GM12878 (cell line): ENCODE measurements around the gene FGF12. TPM values are rescaled to one million over a fixed set of nuclear protein-coding genes. Genes with fewer than 3 reads are reported as not detected.

Experiments
- ATAC-seq: fragments of 200-7000 bp; cut with Tn5 transposase; 3 replicates; pipeline ENCODE4 v1.9.1; 2020; ENCODE audit warnings: mild to moderate bottlenecking, moderate library complexity
- BruUV-seq: library from RNA; stranded (reverse); fragments of 400-500 nt; replicated peaks from 2 replicates; lab custom pipeline; 2021; lab: Mats Ljungman, UMichigan
- CTCF ChIA-PET: fragments of 300-600 bp; sonication (Branson Sonifier 250); formaldehyde crosslinking; extraction: SDS; loops from one replicate; lab custom pipeline; 2021; ENCODE audit warnings: inconsistent platforms; lab: Yijun Ruan, JAX
- POLR2A ChIA-PET: fragments of 350-600 bp; formaldehyde crosslinking; extraction: SDS; loops from one replicate; lab custom pipeline; 2021; ENCODE audit warnings: inconsistent platforms; lab: Charles Lee
- RAD21 ChIA-PET: fragments of 300-600 bp; sonication (Branson Sonifier 250); formaldehyde crosslinking; loops from one replicate; lab custom pipeline; 2023; ENCODE audit warnings: antibody characterized with exemption; ENCODE audit not compliant: unreplicated experiment; lab: Charles Lee
- SMC1A ChIA-PET: fragments of 300-600 bp; sonication (Branson Sonifier 250); formaldehyde crosslinking; loops from one replicate; lab custom pipeline; 2023; ENCODE audit not compliant: unreplicated experiment, uncharacterized antibody; lab: Charles Lee
- DNase-seq: peaks from one replicate; pipeline ENCODE4 v3.0.0-alpha.2; 2011; ENCODE audit warnings: low read depth, low spot score
- FAIRE-seq: peaks from 3 replicates; lab custom pipeline; 2011; peaks lifted over from hg19 to GRCh38; lab: Jason Lieb, UNC
- H2AFZ ChIP-seq: 2 replicates; pipeline ENCODE4 v1.6.0; 2011; ENCODE audit warnings: low read depth, low read length, control low read depth; ENCODE audit not compliant: control insufficient read depth
- H3K27ac ChIP-seq: 2 replicates; pipeline ENCODE4 v1.5.1; 2011; ENCODE audit warnings: control low read depth; ENCODE audit not compliant: control insufficient read depth, insufficient read depth
- H3K27me3 ChIP-seq, 2 experiments: replicated peaks in 1 of 2; 2 replicates each; pipeline versions ENCODE4 v1.6.0 to v1.6.1; 2011; ENCODE audit warnings: low read length in 1 of 2; ENCODE audit not compliant: control insufficient read depth in 2 of 2, insufficient read depth in 2 of 2
- H3K36me3 ChIP-seq, 2 experiments: 2 replicates each; pipeline ENCODE4 v1.5.1; 2011; ENCODE audit warnings: low read length in 1 of 2; ENCODE audit not compliant: control insufficient read depth in 2 of 2, insufficient read depth in 2 of 2
- H3K4me1 ChIP-seq: 2 replicates; pipeline ENCODE4 v1.6.1; 2011; ENCODE audit warnings: mild to moderate bottlenecking, low read length, moderate library complexity, mixed read lengths; ENCODE audit not compliant: control insufficient read depth, insufficient read depth
- H3K4me2 ChIP-seq: 2 replicates; pipeline ENCODE4 v1.6.0; 2011; ENCODE audit warnings: control low read depth; ENCODE audit not compliant: control insufficient read depth, insufficient read depth
- H3K4me3 ChIP-seq: fragments of 200-600 bp; sonication (generic); 2 replicates; pipeline ENCODE4 v1.5.1; 2016
- H3K79me2 ChIP-seq: 2 replicates; pipeline ENCODE4 v1.6.0; 2011; ENCODE audit warnings: low read length; ENCODE audit not compliant: control insufficient read depth, insufficient read depth
- H3K9ac ChIP-seq: 2 replicates; pipeline ENCODE4 v1.8.0; 2011; ENCODE audit warnings: low read length, control low read depth, mixed read lengths; ENCODE audit not compliant: control insufficient read depth, insufficient read depth
- H3K9me3 ChIP-seq: replicated peaks from 3 replicates; pipeline ENCODE4 v1.5.1; 2011; ENCODE audit warnings: mild to moderate bottlenecking, low read length; ENCODE audit not compliant: control insufficient read depth, insufficient read depth
- H4K20me1 ChIP-seq: 2 replicates; pipeline ENCODE4 v1.6.0; 2011; ENCODE audit not compliant: control insufficient read depth, insufficient read depth
- ASH2L ChIP-seq: fragments of 300-600, 200-600 bp; sonication (generic); IDR thresholded peaks from 2 replicates; pipeline ENCODE4 v1.6.1; 2017; ENCODE audit warnings: low read depth, mild to moderate bottlenecking, borderline replicate concordance
- E4F1 ChIP-seq: fragments of 450-650 bp; IDR thresholded peaks from 2 replicates; pipeline ENCODE4 v1.6.1; 2018; ENCODE audit warnings: borderline replicate concordance, mild to moderate bottlenecking; ENCODE audit not compliant: partially characterized antibody
- GABPA ChIP-seq: IDR thresholded peaks from 2 replicates; pipeline ENCODE4 v1.6.1; 2014; ENCODE audit warnings: antibody characterized with exemption, low read depth, mild to moderate bottlenecking, inconsistent platforms
- MEF2A ChIP-seq: IDR thresholded peaks from 2 replicates; pipeline ENCODE4 v1.6.1; 2011; ENCODE audit warnings: low read depth, mild to moderate bottlenecking, low read length, moderate library complexity; ENCODE audit not compliant: insufficient read depth
- MXI1 ChIP-seq: fragments of 150-350 bp; IDR thresholded peaks from 2 replicates; pipeline ENCODE4 v1.6.1; 2011; ENCODE audit warnings: low read depth, mild to moderate bottlenecking, inconsistent platforms, low read length, improper control_type of control experiment
- SMAD5 ChIP-seq: IDR thresholded peaks from 2 replicates; pipeline ENCODE4 v1.6.1; 2016; ENCODE audit warnings: antibody characterized with exemption, low read depth
- WGBS: methylation state at CpG from one replicate; pipeline ENCODE4 v1.1.6; 2016; ENCODE audit warnings: low lambda C conversion rate; ENCODE audit not compliant: insufficient replicate concordance, insufficient coverage; ENCODE audit errors: missing lambda C conversion rate; 5-methylcytosine and 5-hydroxymethylcytosine counted together
- in situ Hi-C: fragments of 300-500 bp; cut with MboI; formaldehyde crosslinking; loops from 9 replicates; pipeline ENCODE4 v1.14.3; 2018; ENCODE audit warnings: mixed read lengths
- intact Hi-C: fragments of 100-400 bp; cut with micrococcal nuclease; formaldehyde crosslinking; loops from one replicate; pipeline ENCODE4 v1.14.2; 2022; ENCODE audit not compliant: unreplicated experiment
- polyA plus RNA-seq, 11 experiments: library from polyadenylated mRNA; depleted of rRNA in 4 of 11; unstranded in 6 of 11; stranded (reverse) in 5 of 11; fragments of >200 nt; fragmentation: Nextera tagmentation in 4 of 11; fragmentation: Illumina TruSeq in 1 of 11; extraction: Ambion mirVana in 4 of 11; extraction: Trizol in 1 of 11; gene quantifications; 1 replicate in 1 of 11; 2 replicates in 10 of 11; pipeline versions ENCODE4 v1.2.1 to v1.2.3, GENCODE V29; 2011 to 2016; ENCODE audit warnings: inconsistent platforms in 2 of 11, missing spikeins in 2 of 11, low read depth in 1 of 11
- total RNA-seq, 4 experiments: library from RNA; depleted of rRNA in 3 of 4; stranded (reverse); fragments of >200 nt in 3 of 4; fragmentation: Illumina TruSeq in 1 of 4; extraction: Trizol in 1 of 4; gene quantifications; 2 replicates each; pipeline versions ENCODE4 v1.2.1 to v1.2.3, GENCODE V29; 2013 to 2021

Gene FGF12
- total and polyA plus RNA-seq, 10 of the 15 experiments (the other 5 are each of a cell fraction or from before 2014, with no cell fraction given), result 0.03 to 0.43 (median 0.13) TPM; not detected in 7

GRCh38 chr3:192422321-192422996 lies 304.9 kb downstream of the FGF12 start:
- WGBS, result 50% methylated on average over 2 of the region's 2 CpGs
- no peaks in the 10 kb centered on the region for H3K4me1 ChIP-seq
- intact Hi-C loops (loop anchor here (1.0 to 2.0 kb wide), 2 partner anchors 234 to 1005 kb away; no protein-coding TSS in a partner anchor), in situ Hi-C loops (no loop called here)
- no peaks in the 10 kb centered on the region for H3K36me3 ChIP-seq
- no peak for DNase-seq
- ChIA-PET CTCF (interaction anchor here (0.6 to 3.0 kb wide), 21 partner anchors 9 to 1286 kb away, joined by 3 to 34 read pairs (median 4); no protein-coding TSS in a partner anchor), RAD21 (interaction anchor here (0.6 to 2.2 kb wide), 12 partner anchors 8 to 1540 kb away, joined by 3 to 17 read pairs (median 5); no protein-coding TSS in a partner anchor), SMC1A (interaction anchor here (0.7 to 2.3 kb wide), 22 partner anchors 8 to 1166 kb away, joined by 3 to 19 read pairs (median 5); no protein-coding TSS in a partner anchor), POLR2A (no interaction called here)
- no peaks in the 10 kb centered on the region for H4K20me1 ChIP-seq
- no peak for TF ChIP-seq ASH2L
- no peak for TF ChIP-seq SMAD5
- TF ChIP-seq E4F1, result no peak
- no peak for TF ChIP-seq MXI1
- TF ChIP-seq GABPA, result no peak
- TF ChIP-seq MEF2A, result no peak
- H3K79me2 ChIP-seq, result no peaks in the 10 kb centered on the region
- no peaks in the 10 kb centered on the region for H3K9me3 ChIP-seq
- no peaks in the 10 kb centered on the region for H3K27me3 ChIP-seq
- BruUV-seq, result no TSS peak
- no peak overlapping the region for H3K9ac ChIP-seq
- no peak overlapping the region for H2AFZ ChIP-seq
- no peak overlapping the region for H3K4me3 ChIP-seq
- no peak overlapping the region for H3K27ac ChIP-seq
- ATAC-seq, result no peak
- H3K4me2 ChIP-seq, result no peak overlapping the region
- FAIRE-seq, result no peak
